ENCODE data around the gene TOPAZ1. TPM values are rescaled to one million over a fixed set of nuclear protein-coding genes. Genes with fewer than 3 reads are reported as not detected.

TOPAZ1 gene
- total and polyA plus RNA-seq, 2 of the 13 experiments (the other 11 are each of a cell fraction or from before 2014, with no cell fraction given): not detected

- TF ChIP-seq, protein P1, sequence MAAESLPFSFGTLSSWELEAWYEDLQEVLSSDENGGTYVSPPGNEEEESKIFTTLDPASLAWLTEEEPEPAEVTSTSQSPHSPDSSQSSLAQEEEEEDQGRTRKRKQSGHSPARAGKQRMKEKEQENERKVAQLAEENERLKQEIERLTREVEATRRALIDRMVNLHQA (CRISPR knock-in tag; IDR thresholded peaks at IDR 0.05): no peak
- no peak for TF ChIP-seq CEBPB (IDR thresholded peaks at IDR 0.05; ENCODE audit: borderline replicate concordance, low read depth, low read length)
Observed at GRCh38 chr3:44284949-44285348, 43.3 kb downstream of the TOPAZ1 start (continued).

GRCh38 chr3:44289882-44290462 is 48.3 kb downstream of the TOPAZ1 start:
- ATAC-seq (no peak), DNase-seq (ENCODE audit: low spot score) (no peak), FAIRE-seq (no peak)
- intact Hi-C loops (cut with micrococcal nuclease; ENCODE audit: unreplicated experiment): no loop called here
- no TSS peak for BruUV-seq (replicated peaks)
- no peak overlapping the region for H3K9ac ChIP-seq (ENCODE audit: insufficient read depth, low read depth, low read length)
- no peak for TF ChIP-seq ZNF530 (CRISPR knock-in tag; IDR thresholded peaks at IDR 0.05; ENCODE audit: low read depth)
- TF ChIP-seq ZNF292 (CRISPR knock-in tag; IDR thresholded peaks at IDR 0.05; ENCODE audit: borderline replicate concordance, low read depth): no peak
- no peaks in the 10 kb centered on the region for H3K36me3 ChIP-seq (replicated peaks in 1 of 2; ENCODE audit: control insufficient read depth in 1 of 2, insufficient read depth in 2 of 2, low read length in 2 of 2)
- in situ Hi-C loops (cut with HindIII; ENCODE audit: extremely low pct_ligation_motif_present, low pct_unique_long_range_greater_than_20kb): no loop called here
- no peak overlapping the region for H2AFZ ChIP-seq (ENCODE audit: low read length)
- no peak overlapping the region for H3K27ac ChIP-seq (ENCODE audit: extremely low read length, insufficient read depth, low read length)
- no peaks in the 10 kb centered on the region for H3K79me2 ChIP-seq (ENCODE audit: insufficient read depth, low read length)
- H3K4me2 ChIP-seq (ENCODE audit: low read depth, low read length): no peak overlapping the region
- ChIA-PET CTCF (ENCODE audit: low intra/inter-chr PET ratio, low total read pairs) (no interaction called here), POLR2A (no interaction called here)
- no peaks in the 10 kb centered on the region for H4K20me1 ChIP-seq (ENCODE audit: insufficient read depth, low read length)
- H3K27me3 ChIP-seq (ENCODE audit: control insufficient read depth in 1 of 2, insufficient read depth in 2 of 2, low read length in 2 of 2): peaks cover 0 to 4% of the 10 kb centered on the region in 2 experiments; a peak in 2 of 5 replicates
- 23% methylated on average over 3 of the region's 3 CpGs for WGBS (ENCODE audit: low lambda C conversion rate)
- no peak overlapping the region for H3K4me3 ChIP-seq (replicated peaks in 1 of 3; ENCODE audit: insufficient read depth in 1 of 3, low read depth in 2 of 3, low read length in 3 of 3)
- H3K4me1 ChIP-seq (ENCODE audit: insufficient read depth, low read length): no peaks in the 10 kb centered on the region
- no peaks in the 10 kb centered on the region for H3K9me3 ChIP-seq (ENCODE audit: low read length)

DNA sequence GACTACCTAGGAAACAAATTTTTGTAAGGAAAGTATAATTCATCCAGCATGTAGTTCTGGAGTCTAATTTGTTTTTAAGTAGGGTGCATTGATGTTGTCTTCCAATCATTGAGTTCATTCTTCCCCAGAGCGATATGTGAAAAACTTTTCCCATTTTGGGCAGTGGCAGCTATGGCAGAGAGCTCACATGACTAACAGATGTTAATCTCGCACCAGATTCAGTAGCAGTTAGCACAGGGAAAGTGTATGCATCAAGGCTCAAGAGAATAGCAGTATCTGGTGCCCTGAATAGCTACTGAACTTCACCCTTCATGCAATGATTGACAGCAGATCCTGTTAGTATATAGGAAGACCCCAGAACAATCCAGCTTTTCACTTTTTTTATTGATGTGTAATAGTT is 50.6 kb downstream of the TOPAZ1 start:
- FAIRE-seq (no peak), DNase-seq (ENCODE audit: low spot score) (no peak), ATAC-seq (no peak)
- intact Hi-C loops (cut with micrococcal nuclease; ENCODE audit: unreplicated experiment) (no loop called here), in situ Hi-C loops (cut with HindIII; ENCODE audit: extremely low pct_ligation_motif_present, low pct_unique_long_range_greater_than_20kb) (no loop called here)
- Histone ChIP-seq H3K79me2 (ENCODE audit: insufficient read depth, low read length) (no peaks in the 10 kb centered on the region), H3K9me3 (ENCODE audit: low read length) (no peaks in the 10 kb centered on the region), H3K9ac (ENCODE audit: insufficient read depth, low read depth, low read length) (no peak overlapping the region), H3K27ac (ENCODE audit: extremely low read length, insufficient read depth, low read length) (no peak overlapping the region), H3K4me1 (ENCODE audit: insufficient read depth, low read length) (no peaks in the 10 kb centered on the region), H2AFZ (ENCODE audit: low read length) (no peak overlapping the region), H3K27me3 (ENCODE audit: control insufficient read depth in 1 of 2, insufficient read depth in 2 of 2, low read length in 2 of 2) (peaks cover 0 to 4% of the 10 kb centered on the region in 2 experiments; a peak in 2 of 5 replicates), H3K4me2 (ENCODE audit: low read depth, low read length) (no peak overlapping the region), H4K20me1 (ENCODE audit: insufficient read depth, low read length) (no peaks in the 10 kb centered on the region), H3K4me3 (replicated peaks in 1 of 3; ENCODE audit: insufficient read depth in 1 of 3, low read depth in 2 of 3, low read length in 3 of 3) (no peak overlapping the region), H3K36me3 (replicated peaks in 1 of 2; ENCODE audit: control insufficient read depth in 1 of 2, insufficient read depth in 2 of 2, low read length in 2 of 2) (no peaks in the 10 kb centered on the region)
- TF ChIP-seq, protein P2, sequence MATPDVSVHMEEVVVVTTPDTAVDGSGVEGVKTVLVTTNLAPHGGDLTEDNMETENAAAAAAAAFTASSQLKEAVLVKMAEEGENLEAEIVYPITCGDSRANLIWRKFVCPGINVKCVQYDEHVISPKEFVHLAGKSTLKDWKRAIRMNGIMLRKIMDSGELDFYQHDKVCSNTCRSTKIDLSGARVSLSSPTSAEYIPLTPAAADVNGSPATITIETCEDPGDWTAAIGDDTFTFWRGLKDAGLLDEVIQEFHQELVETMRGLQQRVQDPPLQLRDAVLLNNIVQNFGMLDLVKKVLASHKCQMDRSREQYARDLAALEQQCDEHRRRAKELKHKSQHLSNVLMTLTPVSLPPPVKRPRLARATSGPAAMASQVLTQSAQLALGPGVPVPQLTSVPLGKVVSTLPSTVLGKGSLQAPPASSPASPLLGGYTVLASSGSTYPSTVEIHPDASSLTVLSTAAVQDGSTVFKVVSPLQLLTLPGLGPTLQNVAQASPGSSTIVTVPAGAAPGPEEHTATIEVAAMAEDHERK (CRISPR knock-in tag; IDR thresholded peaks at IDR 0.05; ENCODE audit: low read depth): no peak
- TF ChIP-seq IRF2 (CRISPR knock-in tag; IDR thresholded peaks at IDR 0.05) (no peak), ZNF580 (CRISPR knock-in tag; IDR thresholded peaks at IDR 0.05; ENCODE audit: borderline replicate concordance, low read depth) (no peak), FOXP4 (CRISPR knock-in tag; IDR thresholded peaks at IDR 0.05) (no peak)
- POLR2A ChIA-PET: no interaction called here
- CTCF ChIA-PET (ENCODE audit: low intra/inter-chr PET ratio, low total read pairs): no interaction called here
- WGBS (ENCODE audit: low lambda C conversion rate): 0% methylated on average over 2 of the region's 2 CpGs
- no TSS peak for BruUV-seq (replicated peaks)

Measured in HepG2 (cell line).